Heart right ventricle (tissue), 16 donors: ENCODE data around the gene TENM4. TPM values are rescaled to one million over a fixed set of nuclear protein-coding genes. Genes with fewer than 3 reads are reported as not detected.

Experiments
- ATAC-seq, 8 donors: fragments of 200-7000 bp; cut with Tn5 transposase; one replicate each; pipeline ENCODE4 v1.9.1; 2020; ENCODE audit warnings: mild to moderate bottlenecking in 8 of 8, moderate library complexity in 8 of 8, moderate number of reproducible peaks in 1 of 8
- DNase-seq, 2 donors: peaks; one replicate each; pipeline ENCODE4 v3.0.0-alpha.2; 2020
- H3K27ac ChIP-seq, 10 donors: fragments of 200-600 bp; sonication (generic) in 2 of 10; one replicate each; pipeline versions ENCODE4 v1.5.0 to v1.8.0; 2020 to 2022; ENCODE audit warnings: mild to moderate bottlenecking in 3 of 10
- H3K27me3 ChIP-seq, 7 donors: fragments of 200-600 bp; one replicate each; pipeline ENCODE4 v1.8.0; 2021 to 2022; ENCODE audit warnings: mild to moderate bottlenecking in 2 of 7
- H3K36me3 ChIP-seq, 9 donors: fragments of 200-600 bp; sonication (generic) in 1 of 9; one replicate each; pipeline versions ENCODE4 v1.5.0 to v1.8.0; 2020 to 2022; ENCODE audit warnings: mild to moderate bottlenecking in 2 of 9
- H3K4me1 ChIP-seq, 9 donors: fragments of 200-600 bp; sonication (generic) in 1 of 9; one replicate each; pipeline versions ENCODE4 v1.5.0 to v1.8.0; 2020 to 2022; ENCODE audit warnings: mild to moderate bottlenecking in 4 of 9
- H3K4me3 ChIP-seq, 10 donors: fragments of 200-600 bp; sonication (generic) in 2 of 10; one replicate each; pipeline versions ENCODE4 v1.5.0 to v1.8.0; 2020 to 2022; ENCODE audit warnings: mild to moderate bottlenecking in 7 of 10, moderate library complexity in 2 of 10
- H3K9me3 ChIP-seq, 11 donors: fragments of 200-600 bp in 10 of 11; sonication (generic) in 2 of 11; one replicate each; pipeline versions ENCODE4 v1.5.0 to v1.8.0; 2013 to 2022; ENCODE audit warnings: mild to moderate bottlenecking in 2 of 11, control low read depth in 1 of 11, moderate library complexity in 1 of 11
- WGBS, 2 donors: extraction: QIAGEN DNeasy Blood & Tissue Kit; methylation state at CpG; one replicate each; pipeline ENCODE4 v1.1.7; 2013; ENCODE audit warnings: inconsistent platforms in 1 of 2; 5-methylcytosine and 5-hydroxymethylcytosine counted together
- intact Hi-C, 10 donors: fragments of 100-400 bp; cut with DNase I; formaldehyde crosslinking; loops; one replicate each; pipeline versions ENCODE4 v1.11.1 to v1.14.2; 2022
- polyA plus RNA-seq, 2 donors: library from polyadenylated mRNA; stranded (reverse); fragments of 200-250 nt; gene quantifications; one replicate each; pipeline ENCODE4 v1.2.3, GENCODE V29; 2013
- total RNA-seq, 10 donors: library from RNA; stranded (reverse); fragmentation: NEBNext Ultra II Directional in 3 of 10; extraction: Animal tissue kit (Norgen Biotek cat#: 25700) in 3 of 10; gene quantifications; one replicate each; pipeline versions ENCODE4 v1.2.1 to v1.2.4, GENCODE V29; 2021 to 2023
- TF ChIP-seq, protein P1 (sequence below), 9 donors: fragments of 200-600 bp; sonication (generic) in 2 of 9; IDR thresholded peaks; one replicate each; pipeline versions ENCODE4 v1.5.0 to v1.8.0; 2021 to 2022; ENCODE audit warnings: antibody characterized with exemption in 9 of 9, mild to moderate bottlenecking in 5 of 9, moderate library complexity in 1 of 9
- donor health status: Arrhythmogenic right ventricular cardiomyopathy.
- donor health status: ischemic (EF 13 %, LVEDD 7.1; RV severe dilation, severe dysfunction).
- donor health status: healthy with polysubstance abuse.
- donor health status: DM: no; HTN: yes; CAD: no.
- donor health status: DM: no; HTN: no; CAD: no.
- donor health status: ischemic (EF 25% LVEDD 6.9; RV normal size, moderate dysfunction).
- donor health status: ischemic (EF 25% LVEDD 5.7; RV mildly dilated, moderate dysfunction).
- donor health status: healthy.
- donor health status: DM: yes; HTN: yes; CAD: no.
- donor health status: Ischemic cardiomyopathy.
- donor health status: ischemic (EF 35%, LVEDD 5.7; RV mildly dilated, moderate dysfunction).
- donor health status: nonischemic (EF 11% LVEDD 7.7; RV severe dilation, severe dysfunction).
- donor health status: DM: yes; HTN: yes; CAD: no.
- donor health status: PGD.
- donor health status: ischemic (EF 29% LVEDD 5.4; RV normal size, mild dysfunction).
- donor health status: nonischemic (EF 23%, LVEDD 6.1; RV moderate dilation, normal function).

The TENM4 gene
- total and polyA plus RNA-seq, 12 donors: 0.10 to 3.6 (median 0.91) TPM

DNA sequence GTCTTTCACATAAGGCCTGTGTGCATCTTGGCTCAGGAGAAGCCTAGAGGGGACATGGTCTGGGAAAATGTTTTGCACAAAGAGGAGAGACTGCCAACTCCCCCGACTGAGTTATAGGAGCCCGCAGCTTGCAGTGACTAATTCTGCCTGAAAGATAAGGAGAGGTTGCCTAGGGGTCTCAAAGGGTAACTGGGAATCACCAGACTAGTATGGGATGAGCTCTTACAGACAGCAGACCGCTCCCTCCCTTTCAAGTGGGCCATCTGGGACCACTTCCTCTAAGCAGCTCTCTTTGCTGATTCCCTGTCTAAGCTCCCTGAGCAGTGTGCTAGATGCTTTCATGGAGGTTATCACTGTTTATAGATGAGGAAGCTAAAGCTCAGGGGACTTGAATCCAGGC, 105.1 kb downstream of the TENM4 start:
- intact Hi-C loops: no loop called here

GRCh38 chr11:79333355-79333754, 107.5 kb downstream of the TENM4 start:
- ATAC-seq: no peak

More for the DNA sequence above, 105.1 kb downstream of the TENM4 start:
- H3K4me1 ChIP-seq: peaks cover 0 to 7% (median 0%) of the 10 kb centered on the region in 9 donors
- H3K9me3 ChIP-seq: no peaks in the 10 kb centered on the region
- DNase-seq (no peak), ATAC-seq (no peak)
- H3K4me3 ChIP-seq: no peak overlapping the region
- H3K27me3 ChIP-seq: peaks cover 0 to 1% (median 0%) of the 10 kb centered on the region in 7 donors
- WGBS, 2 donors: 64 to 73% methylated on average over 3 of the region's 3 CpGs
- TF ChIP-seq, protein P1, sequence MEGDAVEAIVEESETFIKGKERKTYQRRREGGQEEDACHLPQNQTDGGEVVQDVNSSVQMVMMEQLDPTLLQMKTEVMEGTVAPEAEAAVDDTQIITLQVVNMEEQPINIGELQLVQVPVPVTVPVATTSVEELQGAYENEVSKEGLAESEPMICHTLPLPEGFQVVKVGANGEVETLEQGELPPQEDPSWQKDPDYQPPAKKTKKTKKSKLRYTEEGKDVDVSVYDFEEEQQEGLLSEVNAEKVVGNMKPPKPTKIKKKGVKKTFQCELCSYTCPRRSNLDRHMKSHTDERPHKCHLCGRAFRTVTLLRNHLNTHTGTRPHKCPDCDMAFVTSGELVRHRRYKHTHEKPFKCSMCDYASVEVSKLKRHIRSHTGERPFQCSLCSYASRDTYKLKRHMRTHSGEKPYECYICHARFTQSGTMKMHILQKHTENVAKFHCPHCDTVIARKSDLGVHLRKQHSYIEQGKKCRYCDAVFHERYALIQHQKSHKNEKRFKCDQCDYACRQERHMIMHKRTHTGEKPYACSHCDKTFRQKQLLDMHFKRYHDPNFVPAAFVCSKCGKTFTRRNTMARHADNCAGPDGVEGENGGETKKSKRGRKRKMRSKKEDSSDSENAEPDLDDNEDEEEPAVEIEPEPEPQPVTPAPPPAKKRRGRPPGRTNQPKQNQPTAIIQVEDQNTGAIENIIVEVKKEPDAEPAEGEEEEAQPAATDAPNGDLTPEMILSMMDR (IDR thresholded peaks at IDR 0.05): no peak
- no peaks in the 10 kb centered on the region for H3K36me3 ChIP-seq
- H3K27ac ChIP-seq: no peak overlapping the region

DNA sequence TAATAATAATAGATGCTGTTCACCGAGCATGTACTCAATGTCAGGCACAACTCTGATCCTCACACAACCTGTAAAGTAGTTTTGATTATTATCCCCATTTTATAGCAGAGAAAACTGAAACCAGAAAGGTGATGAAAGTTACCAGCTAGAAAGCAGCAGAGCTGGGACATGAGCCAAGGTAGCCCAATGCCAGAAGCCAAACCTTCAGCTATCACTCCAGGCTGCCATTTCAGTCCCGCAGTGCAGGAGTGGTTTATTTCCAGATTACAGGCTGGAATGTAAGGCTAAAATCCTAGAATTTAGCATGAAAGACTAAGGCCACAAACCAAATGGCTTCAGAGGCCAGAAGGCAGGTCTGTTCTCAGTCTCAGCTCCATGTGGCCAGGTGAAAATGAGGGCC, 108.8 kb downstream of the TENM4 start:
- peak in 1 of 2 donors; percentile 30 for DNase-seq
- 43 to 46% methylated on average over 2 of the region's 2 CpGs for WGBS, 2 donors
- intact Hi-C loops: no loop called here

More at GRCh38 chr11:79333355-79333754, 107.5 kb downstream of the TENM4 start:
- no peaks in the 10 kb centered on the region for H3K27me3 ChIP-seq
- TF ChIP-seq, protein P1 (IDR thresholded peaks at IDR 0.05): no peak
- 92 to 93% methylated on average over 2 of the region's 2 CpGs for WGBS, 2 donors
- H3K27ac ChIP-seq: no peak overlapping the region
- no peak for DNase-seq
- peaks cover 0 to 7% (median 0%) of the 10 kb centered on the region in 9 donors for H3K4me1 ChIP-seq
- intact Hi-C loops: no loop called here
- no peak overlapping the region for H3K4me3 ChIP-seq
- H3K36me3 ChIP-seq: no peaks in the 10 kb centered on the region
- H3K9me3 ChIP-seq: no peaks in the 10 kb centered on the region

DNA sequence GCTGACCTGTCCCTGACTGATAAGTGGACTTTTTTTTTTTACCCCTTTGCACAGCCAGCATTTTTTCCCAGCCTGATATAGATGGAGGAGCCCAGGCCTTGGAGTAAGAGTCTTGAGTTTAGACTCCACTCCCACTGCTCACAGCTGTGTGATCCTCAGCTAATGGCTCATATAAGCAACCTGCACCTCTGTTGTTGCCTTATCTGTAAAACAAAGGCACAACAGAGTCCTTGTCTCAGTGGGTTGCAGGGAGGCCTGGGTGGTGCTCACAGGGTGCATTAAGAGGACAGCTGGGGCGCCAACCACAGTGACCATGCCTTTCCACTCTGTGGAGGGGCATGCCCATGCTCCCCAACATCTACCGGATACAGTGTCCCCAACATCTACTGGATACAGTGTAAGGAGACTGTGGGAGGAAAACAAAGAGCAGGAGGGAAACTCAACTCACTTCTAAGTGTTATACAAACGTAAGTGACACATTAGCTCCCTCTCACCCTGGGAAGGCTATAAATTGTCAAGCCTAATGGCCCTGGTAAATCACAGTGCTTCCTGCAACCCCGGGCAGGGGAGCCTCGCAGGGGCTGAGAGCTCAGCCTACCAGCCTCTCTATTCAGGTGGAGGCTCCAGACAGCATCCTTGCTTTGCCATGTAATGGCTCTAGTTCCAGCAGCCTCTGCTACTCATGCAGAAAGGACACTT, 109.5 kb downstream of the TENM4 start:
- TF ChIP-seq, protein P1 (IDR thresholded peaks at IDR 0.05): no peak
- peaks cover 0 to 7% (median 0%) of the 10 kb centered on the region in 9 donors for H3K4me1 ChIP-seq
- 67 to 70% methylated on average over 5 of the region's 5 CpGs for WGBS, 2 donors
- intact Hi-C loops: no loop called here
- peaks cover 0 to under 1% (median 0%) of the 10 kb centered on the region in 7 donors for H3K27me3 ChIP-seq
- H3K36me3 ChIP-seq: no peaks in the 10 kb centered on the region
- H3K27ac ChIP-seq: no peak overlapping the region
- H3K9me3 ChIP-seq: no peaks in the 10 kb centered on the region
- ATAC-seq (peak in 2 of 8 donors; percentile 21 to 52), DNase-seq (no peak)
- H3K4me3 ChIP-seq: no peak overlapping the region

More for the DNA sequence above, 108.8 kb downstream of the TENM4 start:
- Histone ChIP-seq H3K4me3 (no peak overlapping the region), H3K27me3 (no peaks in the 10 kb centered on the region), H3K27ac (no peak overlapping the region), H3K36me3 (no peaks in the 10 kb centered on the region), H3K4me1 (peaks cover 0 to 7% (median 0%) of the 10 kb centered on the region in 9 donors), H3K9me3 (no peaks in the 10 kb centered on the region)
- TF ChIP-seq, protein P1 (IDR thresholded peaks at IDR 0.05): no peak
- peak in 3 of 8 donors; percentile 60 to 68 (median 61) for ATAC-seq
